RWPE2 (cell line): ENCODE measurements around the gene SLAIN2.

Source experiments
- ATAC-seq: fragments of 200-7000 bp; cut with Tn5 transposase; 3 replicates; pipeline ENCODE4 v1.9.1; 2021; ENCODE audit warnings: low read depth
- DNase-seq: peaks from one replicate; pipeline ENCODE4 v3.0.0-alpha.2; 2020; ENCODE audit warnings: low spot score
- H3K27ac ChIP-seq: fragments of 450-650 bp; 2 replicates; pipeline ENCODE4 v1.5.1; 2017; ENCODE audit warnings: mild to moderate bottlenecking; ENCODE audit not compliant: poor library complexity, severe bottlenecking
- H3K27me3 ChIP-seq: fragments of 250-450 bp; sonication (Bioruptor Pico); 2 replicates; pipeline ENCODE4 v1.5.1; 2021; ENCODE audit warnings: mild to moderate bottlenecking, moderate library complexity; ENCODE audit not compliant: insufficient read depth, poor library complexity, severe bottlenecking
- H3K36me3 ChIP-seq: fragments of 250-450 bp; sonication (Bioruptor Pico); 2 replicates; pipeline ENCODE4 v1.5.1; 2020; ENCODE audit warnings: low read depth, mild to moderate bottlenecking, moderate library complexity
- H3K4me1 ChIP-seq: fragments of 250-450 bp; sonication (Bioruptor Pico); 2 replicates; pipeline ENCODE4 v1.5.1; 2021; ENCODE audit warnings: mild to moderate bottlenecking, moderate library complexity; ENCODE audit not compliant: insufficient read depth, poor library complexity, severe bottlenecking
- H3K4me3 ChIP-seq: fragments of 250-450 bp; sonication (Bioruptor Pico); 2 replicates; pipeline ENCODE4 v1.5.1; 2021; ENCODE audit warnings: mild to moderate bottlenecking, moderate library complexity; ENCODE audit not compliant: severe bottlenecking
- H3K9me3 ChIP-seq: fragments of 250-450 bp; sonication (Bioruptor Pico); 2 replicates; pipeline ENCODE4 v1.5.1; 2021; ENCODE audit warnings: mild to moderate bottlenecking, moderate library complexity; ENCODE audit not compliant: severe bottlenecking
- CTCF ChIP-seq: fragments of 450-650 bp; IDR thresholded peaks from one replicate; pipeline ENCODE4 v1.5.1; 2017; ENCODE audit warnings: mild to moderate bottlenecking, moderate library complexity; ENCODE audit not compliant: poor library complexity, severe bottlenecking

SLAIN2 gene

GRCh38 chr4:48421101-48421500, 79.8 kb downstream of the SLAIN2 start:
- TF ChIP-seq CTCF: no peak
- H3K4me1 ChIP-seq: no peaks in the 10 kb centered on the region
- H3K36me3 ChIP-seq: peaks cover 51% of the 10 kb centered on the region
- no peaks in the 10 kb centered on the region for H3K27me3 ChIP-seq
- no peak overlapping the region for H3K4me3 ChIP-seq
- DNase-seq: no peak
- H3K9me3 ChIP-seq: no peaks in the 10 kb centered on the region
- no peak for ATAC-seq
- H3K27ac ChIP-seq: no peak overlapping the region

GRCh38 chr4:48428926-48429325, 87.6 kb downstream of the SLAIN2 start:
- peaks cover 17% of the 10 kb centered on the region for H3K36me3 ChIP-seq
- H3K4me3 ChIP-seq: no peak overlapping the region
- no peaks in the 10 kb centered on the region for H3K4me1 ChIP-seq
- no peak for DNase-seq
- no peak for ATAC-seq
- no peak overlapping the region for H3K27ac ChIP-seq
- TF ChIP-seq CTCF: no peak
- no peaks in the 10 kb centered on the region for H3K27me3 ChIP-seq
- H3K9me3 ChIP-seq: no peaks in the 10 kb centered on the region

- Histone ChIP-seq H3K4me1 (no peaks in the 10 kb centered on the region), H3K27ac (no peak overlapping the region), H3K27me3 (no peaks in the 10 kb centered on the region), H3K9me3 (no peaks in the 10 kb centered on the region), H3K4me3 (no peak overlapping the region), H3K36me3 (peaks cover 7% of the 10 kb centered on the region; the same call in 1 of the 2 replicates)
- DNase-seq (no peak), ATAC-seq (no peak)
- no peak for TF ChIP-seq CTCF
Observed at GRCh38 chr4:48429709-48430474, 88.6 kb downstream of the SLAIN2 start.

- DNase-seq: no peak
- Histone ChIP-seq H3K36me3 (peaks cover 3% of the 10 kb centered on the region; the same call in 1 of the 2 replicates), H3K9me3 (no peaks in the 10 kb centered on the region), H3K27ac (no peak overlapping the region), H3K27me3 (no peaks in the 10 kb centered on the region), H3K4me1 (no peaks in the 10 kb centered on the region), H3K4me3 (no peak overlapping the region)
- no peak for TF ChIP-seq CTCF
- ATAC-seq: no peak
Observed at GRCh38 chr4:48431401-48431800, 90.1 kb downstream of the SLAIN2 start.

- Histone ChIP-seq H3K36me3 (peaks cover 1% of the 10 kb centered on the region; the same call in 1 of the 2 replicates), H3K27me3 (no peaks in the 10 kb centered on the region), H3K4me1 (no peaks in the 10 kb centered on the region), H3K4me3 (no peak overlapping the region), H3K9me3 (no peaks in the 10 kb centered on the region), H3K27ac (no peak overlapping the region)
- TF ChIP-seq CTCF: no peak
- DNase-seq: no peak
- no peak for ATAC-seq
Observed at GRCh38 chr4:48432017-48432416, 90.7 kb downstream of the SLAIN2 start.
